Karpas-422 (cell line): Measurements from ENCODE around the gene GRIK5. TPM values are rescaled to one million over a fixed set of nuclear protein-coding genes. Genes with fewer than 3 reads are reported as not detected.

Experiments
- DNase-seq: peaks from one replicate; pipeline ENCODE4 v3.0.0-alpha.2; 2015
- H2AFZ ChIP-seq: fragments of 200-600 bp; sonication (generic); 2 replicates; pipeline ENCODE4 v1.6.1; 2014; ENCODE audit warnings: antibody characterized with exemption, low read length, mixed read lengths
- H3K27ac ChIP-seq: fragments of 200-600 bp; sonication (generic); 2 replicates; pipeline ENCODE4 v1.5.1; 2014; ENCODE audit warnings: mild to moderate bottlenecking, low read length, moderate library complexity
- H3K27me3 ChIP-seq: fragments of 200-600 bp; sonication (generic); 2 replicates; pipeline ENCODE4 v1.6.1; 2014; ENCODE audit warnings: low read length, mixed read lengths
- H3K36me3 ChIP-seq: fragments of 200-600 bp; sonication (generic); 2 replicates; pipeline ENCODE4 v1.6.1; 2014; ENCODE audit warnings: low read length, mixed read lengths; ENCODE audit not compliant: insufficient read depth
- H3K4me1 ChIP-seq: fragments of 200-600 bp; sonication (generic); 2 replicates; pipeline ENCODE4 v1.6.1; 2014; ENCODE audit warnings: mild to moderate bottlenecking, low read length, mixed read lengths
- H3K4me2 ChIP-seq: fragments of 200-600 bp; sonication (generic); 2 replicates; pipeline ENCODE4 v1.6.1; 2014; ENCODE audit warnings: low read length, low read depth, mild to moderate bottlenecking; ENCODE audit not compliant: poor library complexity, severe bottlenecking
- H3K4me3 ChIP-seq: fragments of 200-600 bp; sonication (generic); 2 replicates; pipeline ENCODE4 v1.5.1; 2014; ENCODE audit warnings: mild to moderate bottlenecking, antibody characterized with exemption, low read length, mixed read lengths
- H3K79me2 ChIP-seq: fragments of 200-600 bp; sonication (generic); 2 replicates; pipeline ENCODE4 v1.6.1; 2014; ENCODE audit warnings: mild to moderate bottlenecking, low read length, mixed read lengths
- H3K9ac ChIP-seq: fragments of 200-600 bp; sonication (generic); 2 replicates; pipeline ENCODE4 v1.6.0; 2014; ENCODE audit warnings: low read length
- H3K9me2 ChIP-seq: fragments of 200-600 bp; sonication (generic), shearing (Covaris generic); replicated peaks from 2 replicates; pipeline ENCODE4 v1.6.0; 2014; ENCODE audit warnings: mild to moderate bottlenecking, low read length, moderate library complexity; ENCODE audit not compliant: insufficient read depth
- H3K9me3 ChIP-seq: fragments of 300-700, 200-600 bp; sonication (generic); 2 replicates; pipeline ENCODE4 v1.6.1; 2014; ENCODE audit warnings: low read length, mixed read lengths
- H4K20me1 ChIP-seq: fragments of 200-600 bp; sonication (generic); 2 replicates; pipeline ENCODE4 v1.6.1; 2014; ENCODE audit warnings: mild to moderate bottlenecking, antibody characterized with exemption, low read length, low read depth; ENCODE audit not compliant: insufficient read depth
- total RNA-seq: library from RNA; depleted of rRNA; stranded (reverse); fragments of >200 nt; shearing (Covaris generic); gene quantifications from 2 replicates; pipeline ENCODE4 v1.2.3, GENCODE V29; 2014; ENCODE audit warnings: low replicate concordance

GRIK5 gene
- total RNA-seq, 1 experiment from 2014 or later: 0.07 TPM

DNA sequence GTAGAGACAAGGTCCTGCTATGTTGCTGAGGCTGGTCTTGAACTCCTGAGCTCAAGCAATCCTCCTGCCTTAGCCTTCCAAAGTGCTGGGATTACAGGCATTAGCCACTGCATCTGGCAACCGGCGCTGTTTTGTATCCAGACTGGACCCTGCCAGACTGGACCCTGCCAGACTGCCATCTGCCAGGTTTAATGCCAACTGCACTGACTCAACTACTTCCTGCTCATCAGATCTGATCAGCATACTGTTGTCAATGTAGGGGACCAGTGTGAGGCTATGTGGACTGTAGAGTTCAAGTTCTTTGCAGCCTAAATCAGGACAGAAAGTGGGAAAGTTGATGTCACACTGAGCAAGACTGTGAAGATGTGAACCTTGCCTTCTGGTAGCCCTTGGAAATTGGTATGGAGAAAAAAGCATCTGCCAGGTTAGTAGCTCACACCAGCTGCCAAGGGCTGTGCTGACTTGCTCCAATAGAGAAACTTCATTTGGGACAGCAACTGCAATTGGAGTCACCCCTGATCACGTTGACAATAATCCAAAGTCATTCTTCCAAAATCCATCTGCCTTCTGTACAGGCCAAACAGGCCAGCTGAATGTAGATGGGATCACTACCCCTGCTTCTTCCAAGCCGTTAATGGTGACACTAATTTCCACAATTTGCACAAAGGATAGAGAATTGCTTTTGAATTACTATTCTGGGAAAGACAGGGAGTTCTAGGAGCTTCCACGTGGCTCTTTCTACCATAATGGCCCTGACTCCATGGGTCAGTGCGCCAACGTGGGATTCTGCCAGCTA is 39.2 kb downstream of the GRIK5 start:
- no peaks in the 10 kb centered on the region for H3K27me3 ChIP-seq
- no peaks in the 10 kb centered on the region for H3K9me3 ChIP-seq
- H3K4me1 ChIP-seq: peaks cover 3% of the 10 kb centered on the region; the same call in 1 of the 2 replicates
- no peak overlapping the region for H3K27ac ChIP-seq
- H2AFZ ChIP-seq: no peak overlapping the region
- no peak for DNase-seq
- H3K4me2 ChIP-seq: no peak overlapping the region
- H3K36me3 ChIP-seq: no peaks in the 10 kb centered on the region
- no peak overlapping the region for H3K9ac ChIP-seq
- no peaks in the 10 kb centered on the region for H3K9me2 ChIP-seq
- H4K20me1 ChIP-seq: no peaks in the 10 kb centered on the region
- no peak overlapping the region for H3K4me3 ChIP-seq
- H3K79me2 ChIP-seq: no peaks in the 10 kb centered on the region

DNA sequence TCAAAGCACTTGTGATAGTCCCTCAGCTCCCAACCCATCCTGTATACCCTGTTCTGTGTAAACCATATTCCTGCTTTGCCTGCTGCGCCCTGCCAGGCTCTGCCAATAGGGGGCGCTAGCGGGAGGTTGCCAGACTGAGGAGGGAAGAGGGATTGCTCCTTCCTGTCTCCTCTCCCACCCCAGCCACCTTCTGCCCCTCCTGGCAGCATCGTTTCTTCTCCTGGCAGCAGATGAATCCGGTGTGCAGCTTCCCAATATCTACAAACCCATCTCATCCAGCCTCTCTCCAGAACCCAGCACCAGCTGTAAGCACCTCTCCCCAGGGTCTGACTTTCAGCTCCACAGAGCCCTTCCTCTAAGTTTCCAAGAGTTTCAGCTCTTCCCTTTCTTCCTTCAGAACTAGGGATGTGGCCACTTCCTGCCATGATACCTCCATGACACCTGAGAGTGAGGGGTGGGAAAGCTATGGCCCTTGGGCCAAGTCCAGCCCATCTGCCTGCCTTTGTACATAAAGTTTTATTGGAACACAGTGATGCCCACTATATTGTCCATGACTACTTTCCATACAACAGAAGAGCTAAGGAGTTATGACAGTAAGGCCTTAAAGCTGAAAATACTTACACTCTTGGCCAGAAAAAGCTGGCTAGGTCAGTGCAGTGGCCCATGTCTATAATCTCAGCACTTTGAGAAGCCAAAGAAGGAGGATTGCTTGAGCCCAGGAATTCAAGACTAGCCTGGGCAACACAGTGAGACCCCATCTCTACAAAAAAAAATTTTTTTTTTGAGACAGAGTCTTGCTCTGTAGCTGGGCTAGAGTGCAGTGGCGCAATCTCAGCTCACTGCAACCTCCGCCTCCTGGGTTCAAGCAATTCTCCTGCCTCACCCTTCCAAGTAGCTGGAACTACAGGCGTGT is 41.4 kb downstream of the GRIK5 start:
- no peaks in the 10 kb centered on the region for H3K79me2 ChIP-seq
- no peaks in the 10 kb centered on the region for H3K9me2 ChIP-seq
- no peak overlapping the region for H3K4me2 ChIP-seq
- H3K4me1 ChIP-seq: no peaks in the 10 kb centered on the region
- no peak overlapping the region for H3K27ac ChIP-seq
- H3K4me3 ChIP-seq: no peak overlapping the region
- H2AFZ ChIP-seq: no peak overlapping the region
- H3K9me3 ChIP-seq: no peaks in the 10 kb centered on the region
- H3K27me3 ChIP-seq: no peaks in the 10 kb centered on the region
- H3K36me3 ChIP-seq: no peaks in the 10 kb centered on the region
- H4K20me1 ChIP-seq: no peaks in the 10 kb centered on the region
- DNase-seq: peak; percentile 77
- no peak overlapping the region for H3K9ac ChIP-seq

- Histone ChIP-seq H2AFZ (no peak overlapping the region), H3K4me3 (no peak overlapping the region), H3K27ac (no peak overlapping the region), H3K9me2 (no peaks in the 10 kb centered on the region), H3K79me2 (no peaks in the 10 kb centered on the region), H4K20me1 (no peaks in the 10 kb centered on the region), H3K36me3 (no peaks in the 10 kb centered on the region), H3K9ac (no peak overlapping the region), H3K9me3 (no peaks in the 10 kb centered on the region), H3K27me3 (no peaks in the 10 kb centered on the region), H3K4me2 (no peak overlapping the region), H3K4me1 (no peaks in the 10 kb centered on the region)
- DNase-seq: no peak
These were observed 45.3 kb downstream of the GRIK5 start for GRCh38 chr19:42024622-42025111.

DNA sequence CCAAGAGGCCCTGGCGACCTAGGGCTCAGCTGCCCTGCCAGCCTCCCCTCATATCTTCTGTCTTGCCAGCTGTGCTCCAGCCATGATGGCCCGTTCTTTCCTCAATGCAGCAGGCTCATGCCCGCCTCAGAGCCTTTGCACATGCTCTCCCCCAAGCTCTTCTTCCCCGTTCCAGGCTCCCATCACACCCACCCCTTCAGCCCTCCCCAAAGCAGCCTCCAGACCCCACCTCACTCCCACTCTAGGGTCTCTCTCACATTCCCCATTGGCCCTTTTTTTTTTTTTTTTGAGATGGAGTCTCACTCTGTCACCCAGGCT is 46.1 kb downstream of the GRIK5 start:
- Histone ChIP-seq H3K4me3 (no peak overlapping the region), H4K20me1 (no peaks in the 10 kb centered on the region), H3K9ac (no peak overlapping the region), H3K27me3 (no peaks in the 10 kb centered on the region), H3K79me2 (no peaks in the 10 kb centered on the region), H2AFZ (no peak overlapping the region), H3K4me2 (no peak overlapping the region), H3K36me3 (no peaks in the 10 kb centered on the region), H3K27ac (no peak overlapping the region), H3K9me3 (no peaks in the 10 kb centered on the region), H3K4me1 (no peaks in the 10 kb centered on the region), H3K9me2 (no peaks in the 10 kb centered on the region)
- no peak for DNase-seq

- peak; percentile 86 for DNase-seq
- H3K4me1 ChIP-seq: no peaks in the 10 kb centered on the region
- H3K4me2 ChIP-seq: no peak overlapping the region
- no peaks in the 10 kb centered on the region for H3K36me3 ChIP-seq
- H3K9me2 ChIP-seq: no peaks in the 10 kb centered on the region
- H3K27ac ChIP-seq: no peak overlapping the region
- no peak overlapping the region for H3K9ac ChIP-seq
- H3K4me3 ChIP-seq: no peak overlapping the region
- H3K27me3 ChIP-seq: no peaks in the 10 kb centered on the region
- H3K9me3 ChIP-seq: no peaks in the 10 kb centered on the region
- no peaks in the 10 kb centered on the region for H3K79me2 ChIP-seq
- H4K20me1 ChIP-seq: no peaks in the 10 kb centered on the region
- H2AFZ ChIP-seq: no peak overlapping the region
These were observed 46.7 kb downstream of the GRIK5 start for GRCh38 chr19:42023121-42023942.

GRCh38 chr19:42022616-42023015 is 47.4 kb downstream of the GRIK5 start:
- H3K4me1 ChIP-seq: no peaks in the 10 kb centered on the region
- H3K36me3 ChIP-seq: no peaks in the 10 kb centered on the region
- H3K4me2 ChIP-seq: no peak overlapping the region
- no peak overlapping the region for H2AFZ ChIP-seq
- no peaks in the 10 kb centered on the region for H3K79me2 ChIP-seq
- H3K9me2 ChIP-seq: no peaks in the 10 kb centered on the region
- no peaks in the 10 kb centered on the region for H4K20me1 ChIP-seq
- no peaks in the 10 kb centered on the region for H3K27me3 ChIP-seq
- no peak overlapping the region for H3K4me3 ChIP-seq
- no peak overlapping the region for H3K9ac ChIP-seq
- no peak for DNase-seq
- no peaks in the 10 kb centered on the region for H3K9me3 ChIP-seq
- H3K27ac ChIP-seq: no peak overlapping the region

DNA sequence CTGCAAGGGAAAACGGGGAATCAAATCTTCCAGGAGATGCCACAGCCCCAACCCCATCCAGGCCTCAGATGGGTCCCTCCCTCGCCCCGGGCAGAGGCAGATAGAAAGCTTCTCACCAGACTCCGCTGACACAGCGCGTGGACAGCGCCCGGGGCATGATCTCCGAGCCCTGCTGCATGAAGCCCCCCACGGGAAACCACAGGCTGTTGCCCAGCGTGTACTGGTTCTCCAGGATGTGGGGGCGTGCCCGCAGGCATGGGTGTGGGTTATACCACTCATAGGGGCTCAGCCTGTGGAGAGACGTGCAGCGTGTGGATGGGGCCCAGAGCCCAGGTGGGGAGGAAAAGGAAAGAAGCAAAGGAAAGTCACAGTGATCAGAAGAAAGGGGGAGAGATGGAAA is 48.8 kb downstream of the GRIK5 start:
- Histone ChIP-seq H3K27me3 (no peaks in the 10 kb centered on the region), H3K9ac (no peak overlapping the region)
- no peak for DNase-seq

More for the DNA sequence above, 48.8 kb downstream of the GRIK5 start:
- Histone ChIP-seq H3K79me2 (no peaks in the 10 kb centered on the region), H3K27ac (no peak overlapping the region), H3K9me3 (no peaks in the 10 kb centered on the region), H4K20me1 (no peaks in the 10 kb centered on the region), H3K4me2 (no peak overlapping the region), H3K4me3 (no peak overlapping the region), H3K9me2 (no peaks in the 10 kb centered on the region), H3K4me1 (no peaks in the 10 kb centered on the region), H3K36me3 (no peaks in the 10 kb centered on the region), H2AFZ (no peak overlapping the region)
